ENCODE results near the gene SDCBP2. TPM values are rescaled to one million over a fixed set of nuclear protein-coding genes. Genes with fewer than 3 reads are reported as not detected.
A peak's percentile ranks its signal among the peaks of the same experiment; 100 is the strongest.

The SDCBP2 gene
- total and polyA plus RNA-seq, 2 of the 13 experiments (the other 11 are each of a cell fraction or from before 2014, with no cell fraction given) = 1.2 to 2.4 TPM

- TF ChIP-seq DBP (CRISPR knock-in tag; IDR thresholded peaks at IDR 0.05; ENCODE audit: not compliant biosample characterization) = no peak
- no peak for TF ChIP-seq SIN3B (IDR thresholded peaks at IDR 0.05; ENCODE audit: low read length)
- TF ChIP-seq SNAPC2 (CRISPR knock-in tag; IDR thresholded peaks at IDR 0.05) = no peak
- TF ChIP-seq MTA1 (CRISPR knock-in tag; IDR thresholded peaks at IDR 0.05; ENCODE audit: borderline replicate concordance) = no peak
- no peak for TF ChIP-seq SKI (IDR thresholded peaks at IDR 0.05; ENCODE audit: partially characterized antibody)
- TF ChIP-seq TFE3 (CRISPR knock-in tag; IDR thresholded peaks at IDR 0.05) = no peak
- no peak for TF ChIP-seq PHB2 (IDR thresholded peaks at IDR 0.05; ENCODE audit: partially characterized antibody)
- TF ChIP-seq ZNF224 (CRISPR knock-in tag; IDR thresholded peaks at IDR 0.05) = no peak
- no peak for TF ChIP-seq EP300 (IDR thresholded peaks at IDR 0.05; ENCODE audit: low read depth in 2 of 2, low read length in 2 of 2)
- no peak for TF ChIP-seq EP300 (CRISPR knock-in tag; IDR thresholded peaks at IDR 0.05; ENCODE audit: borderline replicate concordance)
- no peak for TF ChIP-seq GMEB2 (CRISPR knock-in tag; IDR thresholded peaks at IDR 0.05; ENCODE audit: low read depth)
- TF ChIP-seq RCOR2 (CRISPR knock-in tag; IDR thresholded peaks at IDR 0.05) = peak; percentile 66; the same call in 1 of the 2 replicates
- peak; percentile 56; the same call in 1 of the 2 replicates for TF ChIP-seq MEIS1 (CRISPR knock-in tag; IDR thresholded peaks at IDR 0.05; ENCODE audit: borderline replicate concordance)
- TF ChIP-seq ZSCAN25 (CRISPR knock-in tag; IDR thresholded peaks at IDR 0.05) = no peak
- TF ChIP-seq ZNF629 (CRISPR knock-in tag; conservative IDR thresholded peaks at IDR 0.05) = no peak
- no peak for TF ChIP-seq ZNF230 (CRISPR knock-in tag; IDR thresholded peaks at IDR 0.05)
- TF ChIP-seq ZFP91 (CRISPR knock-in tag; IDR thresholded peaks at IDR 0.05; ENCODE audit: borderline replicate concordance) = peak; percentile 98
- TF ChIP-seq PRDM4 (CRISPR knock-in tag; IDR thresholded peaks at IDR 0.05; ENCODE audit: borderline replicate concordance) = no peak
- TF ChIP-seq MAFF (IDR thresholded peaks at IDR 0.05; ENCODE audit: low read depth, low read length) = no peak
- TF ChIP-seq TEAD3 (CRISPR knock-in tag; optimal IDR thresholded peaks at IDR 0.05; ENCODE audit: borderline replicate concordance) = no peak
- TF ChIP-seq CENPX (CRISPR knock-in tag; IDR thresholded peaks at IDR 0.05) = no peak
- TF ChIP-seq ZNF121 (CRISPR knock-in tag; IDR thresholded peaks at IDR 0.05) = no peak
- peak; percentile 97 for TF ChIP-seq ZMYM3 (CRISPR knock-in tag; IDR thresholded peaks at IDR 0.05)
These were observed 63.1 kb downstream of the SDCBP2 start (continued) for GRCh38 chr20:1265916-1266166.
